H1 (cell line): Measurements from ENCODE around the gene CAMKMT. TPM values are rescaled to one million over a fixed set of nuclear protein-coding genes. Genes with fewer than 3 reads are reported as not detected.

ENCODE experiments used
- CTCF ChIA-PET: fragments of 300-600 bp; sonication (Branson Sonifier 250); formaldehyde crosslinking; loops from one replicate; lab custom pipeline; 2021; ENCODE audit not compliant: partially characterized antibody; lab: Charles Lee
- POLR2A ChIA-PET: fragments of 300-600 bp; sonication (Branson Sonifier 250); formaldehyde crosslinking; loops from one replicate; lab custom pipeline; 2021; ENCODE audit warnings: inconsistent platforms; ENCODE audit not compliant: partially characterized antibody; lab: Charles Lee
- DNase-seq, 2 experiments: peaks; one replicate each; pipeline versions ENCODE4 v3.0.0 to v3.0.0-alpha.2; 2010 to 2022; ENCODE audit warnings: low spot score in 2 of 2, low read depth in 1 of 2, mixed read lengths in 1 of 2
- FAIRE-seq: peaks from 2 replicates; lab custom pipeline; 2011; peaks lifted over from hg19 to GRCh38; lab: Jason Lieb, UNC
- H2AFZ ChIP-seq: 2 replicates; pipeline ENCODE4 v1.8.1; 2012; ENCODE audit warnings: low read length, inconsistent platforms
- H2AK5ac ChIP-seq: 2 replicates; pipeline ENCODE4 v1.6.1; 2013; ENCODE audit warnings: low read depth, low read length
- H2BK120ac ChIP-seq: replicated peaks from 2 replicates; pipeline ENCODE3; 2013; ENCODE audit warnings: low read depth, low read length, inconsistent platforms
- H2BK12ac ChIP-seq: 2 replicates; pipeline ENCODE4 v1.6.1; 2013; ENCODE audit warnings: low read depth, low read length
- H2BK15ac ChIP-seq: 2 replicates; pipeline ENCODE4 v1.6.1; 2013; ENCODE audit warnings: low read length
- H2BK20ac ChIP-seq: 2 replicates; pipeline ENCODE4 v1.6.1; 2013; ENCODE audit warnings: low read length
- H2BK5ac ChIP-seq: 2 replicates; pipeline ENCODE4 v1.6.1; 2013; ENCODE audit warnings: low read depth, low read length
- H3K14ac ChIP-seq: 2 replicates; pipeline ENCODE4 v1.6.1; 2013; ENCODE audit warnings: inconsistent platforms; ENCODE audit not compliant: insufficient read length
- H3K18ac ChIP-seq: 2 replicates; pipeline ENCODE4 v1.6.1; 2013; ENCODE audit warnings: low read length; ENCODE audit errors: extremely low read depth
- H3K23ac ChIP-seq: 2 replicates; pipeline ENCODE4 v1.6.1; 2013; ENCODE audit warnings: inconsistent platforms; ENCODE audit not compliant: insufficient read length
- H3K23me2 ChIP-seq: 2 replicates; pipeline ENCODE4 v1.6.1; 2013; ENCODE audit warnings: low read depth, low read length
- H3K27ac ChIP-seq: 2 replicates; pipeline ENCODE4 v1.6.1; 2011; ENCODE audit warnings: low read depth, low read length, inconsistent platforms
- H3K27me3 ChIP-seq, 4 experiments: replicated peaks in 1 of 4; 1 replicate in 1 of 4; 2 replicates in 3 of 4; pipeline versions ENCODE4 v1.6.1 to v1.8.1; 2011 to 2013; ENCODE audit warnings: low read length in 3 of 4, mild to moderate bottlenecking in 3 of 4, inconsistent platforms in 2 of 4, mixed read lengths in 2 of 4, moderate library complexity in 1 of 4; ENCODE audit not compliant: control insufficient read depth in 3 of 4, insufficient read depth in 3 of 4; ENCODE audit errors: extremely low read depth in 1 of 4
- H3K36me3 ChIP-seq, 4 experiments: 2 replicates each; pipeline versions ENCODE4 v1.6.1 to v1.8.1; 2011 to 2013; ENCODE audit warnings: mild to moderate bottlenecking in 4 of 4, low read length in 3 of 4, moderate library complexity in 2 of 4, control low read depth in 1 of 4, inconsistent platforms in 1 of 4; ENCODE audit not compliant: insufficient read depth in 4 of 4, control insufficient read depth in 2 of 4
- H3K4ac ChIP-seq: replicated peaks from 2 replicates; pipeline ENCODE3; 2013; ENCODE audit warnings: low read length, low read depth, mixed read lengths, inconsistent platforms; ENCODE audit not compliant: insufficient read length
- H3K4me1 ChIP-seq, 4 experiments: replicated peaks in 1 of 4; 1 replicate in 1 of 4; 2 replicates in 3 of 4; pipeline versions ENCODE4 v1.6.1 to v1.8.1; 2011 to 2013; ENCODE audit warnings: low read length in 3 of 4, inconsistent platforms in 2 of 4, mixed read lengths in 1 of 4; ENCODE audit not compliant: insufficient read depth in 4 of 4, control insufficient read depth in 3 of 4
- H3K4me2 ChIP-seq, 2 experiments: 2 replicates each; pipeline versions ENCODE4 v1.6.1 to v1.8.1; 2011 to 2013; ENCODE audit warnings: low read depth in 2 of 2, low read length in 2 of 2, control low read depth in 1 of 2, inconsistent platforms in 1 of 2, mild to moderate bottlenecking in 1 of 2; ENCODE audit not compliant: insufficient read depth in 1 of 2
- H3K4me3 ChIP-seq, 4 experiments: fragments of 200-600, 300-600 bp in 1 of 4; sonication (generic), shearing (Covaris generic), sonication (Bioruptor Twin) in 1 of 4; 2 replicates each; pipeline versions ENCODE4 v1.5.1 to v1.8.1; 2011 to 2016; ENCODE audit warnings: low read length in 4 of 4, low read depth in 3 of 4, control low read depth in 2 of 4, inconsistent platforms in 2 of 4, mild to moderate bottlenecking in 2 of 4, mixed read lengths in 1 of 4, moderate library complexity in 1 of 4; ENCODE audit not compliant: insufficient read depth in 2 of 4; ENCODE audit errors: extremely low read depth in 1 of 4
- H3K56ac ChIP-seq: replicated peaks from 2 replicates; pipeline ENCODE3; 2013; ENCODE audit warnings: low read depth, mild to moderate bottlenecking, mixed read lengths, low read length, inconsistent platforms; ENCODE audit not compliant: insufficient read length
- H3K79me1 ChIP-seq: 2 replicates; pipeline ENCODE4 v1.6.1; 2013; ENCODE audit warnings: low read depth, low read length, control low read depth
- H3K79me2 ChIP-seq, 2 experiments: 2 replicates each; pipeline versions ENCODE4 v1.6.1 to v1.8.1; 2012 to 2013; ENCODE audit warnings: low read length in 2 of 2, mild to moderate bottlenecking in 2 of 2, inconsistent platforms in 1 of 2; ENCODE audit not compliant: insufficient read depth in 2 of 2, control insufficient read depth in 1 of 2
- H3K9ac ChIP-seq, 4 experiments: replicated peaks in 1 of 4; 1 replicate in 1 of 4; 2 replicates in 3 of 4; pipeline versions ENCODE4 v1.6.1 to v1.8.1; 2011 to 2013; ENCODE audit warnings: low read depth in 3 of 4, low read length in 3 of 4, control low read depth in 2 of 4, mild to moderate bottlenecking in 2 of 4, moderate library complexity in 2 of 4, inconsistent platforms in 1 of 4; ENCODE audit errors: extremely low read depth in 1 of 4
- H3K9me3 ChIP-seq, 2 experiments: 2 replicates each; pipeline versions ENCODE4 v1.6.1 to v1.8.1; 2012 to 2013; ENCODE audit warnings: mild to moderate bottlenecking in 2 of 2, moderate library complexity in 2 of 2, control low read depth in 1 of 2, inconsistent platforms in 1 of 2, low read depth in 1 of 2, low read length in 1 of 2, mixed read lengths in 1 of 2; ENCODE audit not compliant: insufficient read depth in 2 of 2
- H4K20me1 ChIP-seq, 2 experiments: replicated peaks in 1 of 2; 2 replicates each; pipeline versions ENCODE3 to v1.8.1; 2011 to 2013; ENCODE audit warnings: inconsistent platforms in 2 of 2, low read length in 2 of 2, mild to moderate bottlenecking in 1 of 2; ENCODE audit not compliant: insufficient read depth in 2 of 2, control insufficient read depth in 1 of 2
- H4K5ac ChIP-seq: 2 replicates; pipeline ENCODE4 v1.6.1; 2013; ENCODE audit warnings: low read length, low read depth, mixed read lengths, inconsistent platforms; ENCODE audit not compliant: insufficient read length
- H4K8ac ChIP-seq: 2 replicates; pipeline ENCODE4 v1.8.0; 2013; ENCODE audit warnings: mild to moderate bottlenecking, moderate library complexity, low read length, inconsistent platforms; ENCODE audit not compliant: insufficient read depth; ENCODE audit errors: extremely low read depth
- H4K91ac ChIP-seq: replicated peaks from 2 replicates; pipeline ENCODE3; 2013; ENCODE audit warnings: low read length, mixed read lengths, inconsistent platforms; ENCODE audit not compliant: insufficient read length
- CTCF ChIP-seq, 3 experiments: IDR thresholded peaks; 1 replicate in 2 of 3; 2 replicates in 1 of 3; pipeline versions ENCODE4 v1.5.1 to v1.6.1; 2011; ENCODE audit warnings: low read length in 3 of 3, mild to moderate bottlenecking in 3 of 3, inconsistent platforms in 2 of 3, low read depth in 1 of 3, moderate library complexity in 1 of 3; ENCODE audit not compliant: insufficient read depth in 1 of 3; ENCODE audit errors: control extremely low read depth in 1 of 3
- KDM4A ChIP-seq: IDR thresholded peaks from one replicate; pipeline ENCODE4 v1.7.1; 2012; ENCODE audit warnings: low read depth, mild to moderate bottlenecking, moderate library complexity, low read length, inconsistent platforms; ENCODE audit not compliant: severe bottlenecking
- POU5F1 ChIP-seq: IDR thresholded peaks from 2 replicates; pipeline ENCODE4 v1.6.1; 2011; ENCODE audit warnings: low read depth, mild to moderate bottlenecking, low read length, moderate library complexity
- RAD21 ChIP-seq, 2 experiments: IDR thresholded peaks in 1 of 2; conservative IDR thresholded peaks in 1 of 2; 2 replicates each; pipeline ENCODE4 v1.6.1; 2011; ENCODE audit warnings: low read depth in 2 of 2, low read length in 2 of 2, improper control_type of control experiment in 1 of 2, inconsistent platforms in 1 of 2, mild to moderate bottlenecking in 1 of 2, moderate library complexity in 1 of 2
- RNF2 ChIP-seq: fragments of 200-900, 300-1000 bp; sonication (generic); IDR thresholded peaks from 2 replicates; pipeline ENCODE4 v1.7.1; 2016; ENCODE audit warnings: borderline replicate concordance, low read depth, mild to moderate bottlenecking, antibody characterized with exemption, low read length; ENCODE audit not compliant: poor library complexity, severe bottlenecking; ENCODE audit errors: missing control alignments
- SIRT6 ChIP-seq: IDR thresholded peaks from one replicate; pipeline ENCODE4 v1.7.1; 2012; ENCODE audit warnings: low read length, inconsistent platforms
- SP4 ChIP-seq: IDR thresholded peaks from 2 replicates; pipeline ENCODE4 v1.6.1; 2012; ENCODE audit warnings: low read length, inconsistent platforms
- WGBS, 2 experiments: shearing (Covaris generic) in 1 of 2; methylation state at CpG; one replicate each; pipeline versions ENCODE4 v1.1.6 to v1.1.7; 2013 to 2015; ENCODE audit warnings: low lambda C conversion rate in 2 of 2, mixed read lengths in 2 of 2, inconsistent platforms in 1 of 2, low coverage in 1 of 2, missing lambda C conversion rate in 1 of 2; ENCODE audit not compliant: insufficient replicate concordance in 2 of 2, insufficient coverage in 1 of 2, insufficient read length in 1 of 2; ENCODE audit errors: extremely low coverage in 1 of 2, missing lambda C conversion rate in 1 of 2; 5-methylcytosine and 5-hydroxymethylcytosine counted together
- polyA plus RNA-seq, 7 experiments: library from polyadenylated mRNA; depleted of rRNA in 3 of 7; stranded (reverse) in 5 of 7; unstranded in 2 of 7; fragments of >200 nt in 5 of 7; fragments of 200-250 nt in 2 of 7; gene quantifications; 1 replicate in 5 of 7; 2 replicates in 1 of 7; 4 replicates in 1 of 7; pipeline versions ENCODE4 v1.2.1 to v1.2.3, GENCODE V29; 2011 to 2013; ENCODE audit warnings: missing spikeins in 2 of 7, mixed read lengths in 2 of 7
- total RNA-seq: library from RNA; stranded (reverse); fragmentation: NEBNext Ultra II Directional; extraction: Animal tissue kit (Norgen Biotek cat#: 25700); gene quantifications from 2 replicates; pipeline ENCODE4 v1.2.1, GENCODE V29; 2021

Gene CAMKMT
- total and polyA plus RNA-seq, 2 of the 8 experiments (the other 6 are each of a cell fraction or from before 2014, with no cell fraction given): 14.7 to 22.4 TPM

DNA sequence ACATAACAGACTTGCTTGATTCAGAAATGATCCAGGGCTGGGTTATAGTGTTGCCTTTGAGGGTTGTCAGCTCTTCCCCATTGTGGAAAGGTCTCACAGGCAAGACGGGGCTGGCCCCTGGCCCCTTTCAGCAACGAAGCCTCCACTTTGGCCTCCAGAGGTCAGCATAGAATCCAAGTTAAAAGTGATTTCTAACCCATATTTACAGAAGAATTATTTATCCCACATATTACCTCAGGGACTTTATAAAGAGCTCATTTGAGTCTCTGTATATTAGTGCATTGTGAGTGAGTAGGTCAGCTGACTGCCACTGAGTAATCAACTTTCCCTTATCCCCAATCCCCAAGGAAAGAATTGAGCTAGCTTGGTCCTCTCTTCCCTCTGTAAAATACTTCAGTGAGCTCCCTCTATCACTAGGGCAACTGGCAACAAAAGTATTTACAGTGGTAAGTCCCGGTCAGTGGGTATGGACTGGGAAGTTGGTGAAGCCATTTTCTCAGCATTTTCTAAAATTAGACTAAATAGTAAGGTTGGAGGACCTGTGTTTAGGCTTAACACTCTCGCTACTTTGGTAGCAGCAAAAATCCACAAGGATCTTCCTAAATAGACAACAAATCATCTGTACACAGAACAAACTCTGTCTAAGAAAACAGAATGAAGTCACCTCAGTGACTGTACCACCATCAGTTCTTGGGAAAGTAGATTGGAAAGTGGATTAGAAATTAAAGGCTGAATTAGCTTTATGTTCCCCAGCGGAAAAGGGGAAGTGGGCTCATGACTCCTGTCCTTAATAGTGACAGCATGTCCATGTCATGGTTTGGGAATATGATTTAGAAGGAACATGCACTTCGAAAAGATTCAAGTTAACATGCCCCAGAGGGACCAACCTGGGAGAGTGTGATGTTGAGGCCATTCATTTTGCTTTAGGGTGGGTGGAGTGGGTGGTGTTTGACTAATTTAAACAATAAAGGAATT is 408.8 kb downstream of the CAMKMT start:
- 63% methylated on average over 6 of the region's 6 CpGs; no CpG with 5 or more reads in 1 of the 2 experiments for WGBS, 2 experiments
- ChIA-PET CTCF (interaction anchor here (0.6 to 5.1 kb wide), 38 partner anchors 9 to 627 kb away, joined by 3 to 25 read pairs (median 4); no protein-coding TSS in a partner anchor), POLR2A (interaction anchor here (1.0 to 2.0 kb wide), 5 partner anchors 9 to 168 kb away, joined by 3 to 7 read pairs (median 3); no protein-coding TSS in a partner anchor)
- Histone ChIP-seq H3K23ac (no peak overlapping the region), H2BK15ac (no peak overlapping the region; the same call in 1 of the 2 replicates), H4K91ac (no peak overlapping the region), H2BK12ac (no peak overlapping the region), H2BK20ac (no peak overlapping the region), H4K20me1 (no peaks in the 10 kb centered on the region), H3K9me3 (no peaks in the 10 kb centered on the region), H3K36me3 (no peaks in the 10 kb centered on the region), H3K18ac (no peak overlapping the region), H3K4me2 (no peak overlapping the region), H3K27ac (no peak overlapping the region), H3K14ac (no peak overlapping the region), H3K23me2 (peaks cover 4% of the 10 kb centered on the region), H2AK5ac (no peak overlapping the region), H4K5ac (no peak overlapping the region), H3K4me3 (no peak overlapping the region), H3K27me3 (peaks cover 0 to 17% (median 14%) of the 10 kb centered on the region in 4 experiments; a peak in 3 of 7 replicates), H3K79me2 (no peaks in the 10 kb centered on the region), H3K79me1 (no peaks in the 10 kb centered on the region), H3K4me1 (peaks cover 5 to 29% (median 21%) of the 10 kb centered on the region in 4 experiments; a peak in 6 of 7 replicates), H2AFZ (no peak overlapping the region), H2BK120ac (no peak overlapping the region), H3K4ac (no peak overlapping the region), H2BK5ac (no peak overlapping the region), H4K8ac (no peak overlapping the region), H3K56ac (no peak overlapping the region), H3K9ac (no peak overlapping the region)
- FAIRE-seq (no peak), DNase-seq (peak in 1 of 2 experiments; percentile 38)
- TF ChIP-seq RNF2: no peak
- no peak for TF ChIP-seq SP4
- peak; percentile 46 to 59; a peak in 3 of 4 replicates for TF ChIP-seq RAD21 (IDR thresholded peaks at IDR 0.05 in 1 of 2, conservative IDR thresholded peaks at IDR 0.05 in 1 of 2; ENCODE audit: low read depth in 2 of 2, low read length in 2 of 2)
- TF ChIP-seq CTCF (IDR thresholded peaks at IDR 0.05; ENCODE audit: control extremely low read depth in 1 of 3, insufficient read depth in 1 of 3, low read depth in 1 of 3, low read length in 3 of 3): peak; percentile 27 to 39 (median 31); a peak in 3 of 4 replicates
- TF ChIP-seq POU5F1: no peak
- TF ChIP-seq KDM4A: no peak
- TF ChIP-seq SIRT6: no peak
